ENCODE measurements around the gene DNLZ.
"Not testable (repeated sequence)": the region's sequence is repeated elsewhere in the genome, so short reads cannot be mapped to it uniquely, and the experiment has no call there.

Gene DNLZ

DNA sequence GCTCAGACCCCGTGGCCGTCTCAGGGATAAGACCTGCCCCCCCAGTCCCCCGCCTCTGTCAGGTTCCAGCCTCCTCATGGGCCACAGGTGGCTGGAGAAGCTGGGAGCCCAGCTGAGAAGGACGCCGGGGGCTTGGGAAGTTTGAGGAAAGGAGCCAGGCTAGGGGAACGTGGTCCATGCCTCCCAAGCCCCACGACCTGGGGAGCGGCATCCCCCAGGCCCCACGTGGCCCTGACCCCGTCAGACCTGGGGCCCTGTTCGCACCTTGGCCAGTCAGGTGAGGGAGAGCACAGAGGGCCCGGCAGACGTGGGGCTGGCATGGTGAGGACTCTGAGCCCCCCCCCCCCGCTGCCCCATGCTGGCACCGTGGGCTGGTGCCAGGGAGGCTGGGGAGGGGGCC, 32.5 kb downstream of the DNLZ start:
- no peak for DNase-seq (ENCODE audit: low read depth)

- no peak for DNase-seq (ENCODE audit: low read depth)
Measured at GRCh38 chr9:136330406-136330990, 33.0 kb downstream of the DNLZ start.

GRCh38 chr9:136329636-136330405, 33.7 kb downstream of the DNLZ start:
- no peak for DNase-seq (ENCODE audit: low read depth)

GRCh38 chr9:136329211-136329627, 34.3 kb downstream of the DNLZ start:
- DNase-seq (ENCODE audit: low read depth), result no peak

DNA sequence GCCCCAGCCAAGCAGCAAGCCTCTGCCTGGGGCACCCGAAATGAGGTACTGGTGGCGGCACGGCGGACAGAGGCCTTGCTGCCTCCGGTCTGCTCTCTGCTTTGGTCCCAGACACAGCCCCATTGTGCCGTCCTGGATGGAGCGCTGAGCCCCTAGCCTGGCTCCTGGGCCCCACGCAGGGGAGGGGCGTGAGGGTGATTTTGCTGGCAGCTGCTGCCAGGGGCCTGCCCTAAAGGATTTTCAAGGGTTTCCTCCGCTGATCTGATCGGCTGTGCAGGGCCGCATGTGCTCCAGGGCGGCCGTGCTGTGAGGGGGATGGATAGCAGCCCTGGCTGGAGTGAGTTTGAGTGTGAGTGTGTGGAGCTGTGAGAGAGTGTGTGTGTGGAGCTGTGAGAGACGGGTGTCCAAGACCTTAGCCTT, 34.9 kb downstream of the DNLZ start:
- DNase-seq (ENCODE audit: low read depth), result no peak

DNA sequence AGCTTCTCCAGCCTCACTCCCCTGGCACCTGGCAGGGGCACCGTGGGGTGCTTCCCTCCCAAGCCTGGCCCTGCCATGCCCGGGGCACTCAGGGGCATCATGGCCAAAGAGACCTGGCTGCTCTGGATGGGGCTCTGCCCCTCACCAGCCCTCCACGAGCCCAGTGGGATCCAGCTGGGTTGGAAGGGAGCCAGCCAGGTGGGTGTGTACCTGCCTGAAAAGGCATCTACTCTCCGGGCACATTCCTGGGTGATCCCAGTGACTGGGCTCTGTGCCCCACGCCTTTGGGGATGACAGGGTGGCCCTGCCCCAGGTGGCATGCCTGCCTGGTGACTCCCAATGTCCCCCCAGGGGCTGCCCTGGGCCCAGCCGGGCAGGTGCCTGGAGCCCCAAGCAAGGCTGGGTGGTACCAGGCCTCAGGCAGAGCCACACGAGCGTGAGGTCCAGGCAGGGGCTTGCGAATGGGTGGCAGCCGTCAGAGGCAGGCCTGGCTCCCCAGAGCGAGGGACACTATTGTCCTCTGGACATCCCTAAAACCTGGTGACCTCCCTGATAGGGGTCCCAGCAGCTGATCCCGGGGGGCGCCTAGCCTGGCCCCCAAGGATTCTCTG, 35.4 kb downstream of the DNLZ start:
- no peak for DNase-seq (ENCODE audit: low read depth)

DNA sequence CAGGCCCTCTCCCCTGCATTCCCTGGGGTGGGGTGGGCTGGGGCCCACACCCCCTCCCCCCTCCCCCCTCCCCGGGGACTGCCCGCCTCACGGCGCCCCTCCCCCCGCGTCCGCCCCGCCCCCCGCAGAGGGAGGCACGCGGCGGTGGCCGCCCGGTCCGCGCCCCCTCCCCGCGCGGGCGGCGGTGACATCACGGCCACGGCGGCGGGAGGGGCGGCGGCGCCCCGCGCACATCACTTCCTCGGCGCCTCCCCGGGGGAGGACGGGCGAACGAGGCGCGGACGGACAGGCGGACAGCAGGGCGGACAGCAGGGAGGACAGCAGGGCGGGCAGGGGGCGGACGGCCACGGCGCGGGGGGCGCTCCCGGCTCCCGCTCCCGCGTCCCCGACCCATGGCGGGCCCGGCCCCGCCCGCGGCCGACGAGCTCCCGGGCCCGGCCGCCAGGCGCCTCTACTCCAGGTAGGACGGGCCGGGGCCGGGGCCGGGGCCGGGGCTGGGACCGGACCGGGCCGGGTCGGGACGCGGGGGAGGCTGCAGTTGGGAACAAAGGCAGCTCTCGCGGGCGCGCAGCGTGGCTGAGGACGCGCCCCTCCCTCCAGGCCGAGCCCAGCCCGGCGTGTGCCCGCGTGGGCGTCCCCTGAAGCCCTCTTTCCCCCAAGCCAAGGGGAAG, 36.1 kb downstream of the DNLZ start, which contains the start of gene GPSM1:
Gene GPSM1 (plus strand): TSS at position 236 of the 671 bp plus-strand sequence. CDS start 157 bp downstream, at position 393.
- DNase-seq (ENCODE audit: low read depth), result no peak

- no peak for DNase-seq (ENCODE audit: low read depth)
Measured at GRCh38 chr9:136326761-136327303, 36.7 kb downstream of the DNLZ start.

DNA sequence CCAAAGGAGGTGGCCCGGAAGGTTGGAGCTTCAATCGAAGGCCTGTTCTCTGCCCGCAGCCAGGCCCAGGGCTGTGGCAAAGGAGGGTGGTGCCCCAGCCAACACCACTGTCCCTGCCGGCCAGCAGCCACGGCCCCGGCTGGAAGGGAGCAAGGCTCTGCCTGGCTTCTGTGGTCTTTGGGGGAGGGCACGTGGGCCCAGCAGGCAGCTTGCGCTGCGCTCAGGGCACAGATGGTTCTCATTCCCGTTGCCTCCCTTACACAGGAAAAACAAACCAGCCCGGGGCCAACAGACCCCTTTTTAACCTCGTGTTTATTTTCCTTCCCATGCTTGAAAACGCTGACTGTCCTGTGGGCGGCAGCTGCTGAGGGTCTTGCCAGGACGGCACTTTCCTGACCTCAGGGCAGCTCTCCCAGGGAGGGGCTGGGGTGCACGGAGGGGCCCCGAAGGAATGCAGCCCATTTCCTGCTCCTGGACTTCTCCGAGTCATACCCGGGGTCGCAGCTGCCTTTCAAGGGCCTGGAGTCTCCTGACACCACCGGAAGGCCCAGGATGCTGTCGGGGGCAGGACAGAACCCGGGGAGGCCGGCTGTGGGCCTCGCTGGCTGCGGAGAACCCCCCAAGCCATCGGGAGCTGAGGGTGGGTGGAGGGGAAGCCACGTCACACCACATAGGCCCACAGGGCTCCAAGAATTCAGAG, 37.3 kb downstream of the DNLZ start:
- DNase-seq (ENCODE audit: low read depth), result no peak

DNA sequence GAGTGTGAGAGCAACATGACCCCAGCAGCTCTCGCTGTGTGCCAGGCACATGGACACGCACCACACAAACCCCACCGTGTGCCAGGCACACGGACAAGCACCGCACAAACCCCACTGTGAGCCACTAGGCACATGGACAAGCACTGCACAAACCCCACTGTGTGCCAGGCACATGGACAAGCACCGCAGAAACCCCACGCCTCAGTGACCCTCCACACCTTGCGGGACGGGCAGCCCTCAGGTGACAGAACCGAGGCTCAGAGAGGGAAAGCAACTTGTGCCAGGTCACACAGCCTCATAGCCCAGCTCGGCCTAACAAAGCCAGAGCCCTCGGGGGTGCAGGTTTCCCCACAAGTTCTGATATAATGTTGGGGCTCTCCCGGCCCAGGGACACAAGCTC, 38.2 kb downstream of the DNLZ start:
- no peak for DNase-seq (ENCODE audit: low read depth)

- DNase-seq (ENCODE audit: low read depth), result no peak
Measured at GRCh38 chr9:136324501-136325300, 38.8 kb downstream of the DNLZ start.

DNA sequence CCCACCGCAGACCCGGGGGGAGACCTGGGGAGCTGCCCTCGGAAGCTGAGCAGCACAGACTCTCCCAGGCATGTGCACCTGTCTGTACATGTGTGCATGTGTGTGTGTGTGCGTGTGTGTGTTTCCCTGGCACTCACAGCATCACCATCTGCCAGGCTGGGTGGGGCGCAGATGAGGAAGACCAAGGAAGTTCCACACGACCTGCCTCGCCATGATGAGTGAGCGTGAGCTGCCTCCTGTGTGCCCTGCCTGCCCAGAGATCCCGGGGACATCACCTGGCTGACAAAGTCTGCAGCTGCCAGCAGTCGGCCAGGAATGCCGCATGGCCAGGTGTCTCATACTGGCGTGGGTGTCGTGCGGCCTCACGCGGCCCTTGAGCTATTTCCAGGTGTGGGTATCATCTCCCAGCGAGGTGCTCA, 40.2 kb downstream of the DNLZ start:
- no peak for DNase-seq (ENCODE audit: low read depth)

GRCh38 chr9:136322756-136323330, 40.7 kb downstream of the DNLZ start:
- no peak for DNase-seq (ENCODE audit: low read depth)

- DNase-seq (ENCODE audit: low read depth), result no peak
Measured at GRCh38 chr9:136321561-136321960, 42.0 kb downstream of the DNLZ start.

GRCh38 chr9:136320972-136321371, 42.6 kb downstream of the DNLZ start:
- DNase-seq (ENCODE audit: low read depth), result not testable (repeated sequence)

- DNase-seq (ENCODE audit: low read depth), result not testable (repeated sequence)
Measured at GRCh38 chr9:136319955-136320354, 43.6 kb downstream of the DNLZ start.

GRCh38 chr9:136319244-136319643, 44.3 kb downstream of the DNLZ start:
- DNase-seq (ENCODE audit: low read depth), result not testable (repeated sequence)

- DNase-seq (ENCODE audit: low read depth), result no peak
Measured at GRCh38 chr9:136318776-136319241, 44.7 kb downstream of the DNLZ start.

DNA sequence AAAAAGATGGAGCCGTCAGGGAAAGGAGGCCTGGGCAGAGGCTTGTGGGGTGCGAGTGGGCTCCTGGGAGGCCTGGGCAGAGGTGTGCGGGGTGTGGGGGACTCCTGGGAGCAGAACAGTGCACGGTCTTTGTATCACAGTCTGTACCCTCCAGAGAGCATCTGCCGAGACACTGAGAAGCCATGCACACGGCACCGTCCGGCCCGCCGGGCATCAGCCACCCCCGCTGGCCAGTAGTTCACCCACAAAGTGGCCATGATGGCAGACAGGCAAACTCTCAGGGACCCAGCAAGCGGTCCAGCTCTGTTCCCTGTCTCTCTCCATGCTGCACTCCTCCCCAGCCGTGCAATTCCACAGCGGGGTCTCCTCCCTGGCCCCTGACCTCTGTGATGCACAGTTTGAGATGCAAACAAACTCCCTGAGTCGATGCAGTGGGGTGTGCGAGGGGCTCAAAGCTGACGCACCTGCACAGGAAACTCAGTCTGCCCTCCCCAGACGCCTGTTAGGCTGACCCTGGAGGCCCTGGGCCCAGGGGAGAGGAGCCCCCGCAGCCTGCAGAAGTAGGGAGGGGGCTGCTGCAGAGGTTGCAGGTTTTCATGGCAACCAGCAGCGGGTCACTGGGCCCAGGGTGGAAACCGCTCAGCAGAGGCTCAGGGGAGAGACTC, 45.3 kb downstream of the DNLZ start:
- DNase-seq (ENCODE audit: low read depth), result no peak

DNA sequence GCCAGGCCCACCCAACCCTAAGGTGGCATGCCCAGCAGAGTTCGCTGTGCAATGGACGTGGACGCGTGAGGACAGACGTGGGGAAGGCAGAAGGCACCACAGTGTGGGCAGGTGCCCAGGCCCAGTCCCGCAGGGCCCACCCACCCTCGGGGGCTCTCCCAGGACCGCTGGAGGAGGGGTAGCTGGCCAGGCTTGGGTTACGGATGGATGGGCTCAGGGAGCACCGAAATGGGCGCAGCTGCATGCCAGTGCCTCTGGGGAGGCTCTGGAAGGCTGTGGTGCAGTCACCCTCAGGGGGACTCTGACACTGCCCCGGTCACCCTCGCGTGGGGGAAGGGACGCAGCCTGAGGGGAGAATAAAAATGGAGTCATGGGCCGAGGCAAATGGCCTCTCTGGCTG, 45.8 kb downstream of the DNLZ start:
- DNase-seq (ENCODE audit: low read depth), result no peak

Measured in activated T-cell treated with anti-CD3 and anti-CD28 coated beads for 24 hours (primary cell).